ENCODE measurements around the gene CD68.
A peak's percentile ranks its signal among the peaks of the same experiment; 100 is the strongest.

Gene CD68

DNA sequence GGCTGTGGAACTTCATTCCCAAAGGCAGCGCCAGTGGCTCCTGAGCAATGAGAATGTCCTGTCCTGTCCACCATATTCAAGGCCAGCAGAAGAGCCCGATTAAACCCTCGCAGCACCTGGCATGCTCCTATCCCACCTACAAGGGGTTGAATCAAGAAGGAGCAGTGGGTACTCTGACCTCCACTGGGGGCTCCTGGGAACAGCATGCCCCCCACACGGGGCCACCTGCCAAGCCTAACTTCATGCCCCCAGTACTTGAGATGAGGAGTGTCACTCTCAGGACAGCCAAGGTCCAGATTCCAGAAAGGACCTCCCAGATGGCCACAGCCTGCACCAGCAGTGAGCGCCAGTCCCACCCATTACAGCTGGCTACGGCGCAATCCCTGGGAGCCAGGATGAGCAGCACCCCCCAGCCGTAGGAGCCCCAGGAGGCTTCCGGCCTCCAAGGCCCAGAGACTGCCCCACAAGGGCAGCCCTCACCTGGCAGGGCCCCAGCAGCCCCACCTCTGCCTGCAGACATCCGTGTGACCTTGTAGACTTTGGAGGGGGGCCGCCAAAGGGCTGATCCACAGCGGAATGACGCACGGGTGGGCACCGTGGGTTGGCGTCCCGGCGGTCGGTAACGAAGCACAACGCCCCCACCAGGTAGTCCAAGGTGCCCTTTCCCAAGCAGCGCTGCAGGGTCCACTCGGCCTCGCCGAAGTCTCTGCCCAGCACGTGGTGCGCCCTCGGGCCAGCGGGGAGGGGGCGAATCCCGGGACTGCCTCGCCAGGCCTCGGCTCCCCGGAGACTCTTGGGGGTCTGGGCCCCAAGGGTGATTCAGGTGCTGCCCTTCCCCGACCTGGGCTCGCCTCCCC lies 3.2 kb downstream of the CD68 start:
- TF ChIP-seq, protein P1, sequence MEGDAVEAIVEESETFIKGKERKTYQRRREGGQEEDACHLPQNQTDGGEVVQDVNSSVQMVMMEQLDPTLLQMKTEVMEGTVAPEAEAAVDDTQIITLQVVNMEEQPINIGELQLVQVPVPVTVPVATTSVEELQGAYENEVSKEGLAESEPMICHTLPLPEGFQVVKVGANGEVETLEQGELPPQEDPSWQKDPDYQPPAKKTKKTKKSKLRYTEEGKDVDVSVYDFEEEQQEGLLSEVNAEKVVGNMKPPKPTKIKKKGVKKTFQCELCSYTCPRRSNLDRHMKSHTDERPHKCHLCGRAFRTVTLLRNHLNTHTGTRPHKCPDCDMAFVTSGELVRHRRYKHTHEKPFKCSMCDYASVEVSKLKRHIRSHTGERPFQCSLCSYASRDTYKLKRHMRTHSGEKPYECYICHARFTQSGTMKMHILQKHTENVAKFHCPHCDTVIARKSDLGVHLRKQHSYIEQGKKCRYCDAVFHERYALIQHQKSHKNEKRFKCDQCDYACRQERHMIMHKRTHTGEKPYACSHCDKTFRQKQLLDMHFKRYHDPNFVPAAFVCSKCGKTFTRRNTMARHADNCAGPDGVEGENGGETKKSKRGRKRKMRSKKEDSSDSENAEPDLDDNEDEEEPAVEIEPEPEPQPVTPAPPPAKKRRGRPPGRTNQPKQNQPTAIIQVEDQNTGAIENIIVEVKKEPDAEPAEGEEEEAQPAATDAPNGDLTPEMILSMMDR (IDR thresholded peaks at IDR 0.05; ENCODE audit: control insufficient read depth, extremely low read depth, insufficient read depth) = no peak
- H3K4me3 ChIP-seq (ENCODE audit: low read depth, low read length) = peak overlapping the region; percentile 91
- no peak for DNase-seq (ENCODE audit: low read depth)

DNA sequence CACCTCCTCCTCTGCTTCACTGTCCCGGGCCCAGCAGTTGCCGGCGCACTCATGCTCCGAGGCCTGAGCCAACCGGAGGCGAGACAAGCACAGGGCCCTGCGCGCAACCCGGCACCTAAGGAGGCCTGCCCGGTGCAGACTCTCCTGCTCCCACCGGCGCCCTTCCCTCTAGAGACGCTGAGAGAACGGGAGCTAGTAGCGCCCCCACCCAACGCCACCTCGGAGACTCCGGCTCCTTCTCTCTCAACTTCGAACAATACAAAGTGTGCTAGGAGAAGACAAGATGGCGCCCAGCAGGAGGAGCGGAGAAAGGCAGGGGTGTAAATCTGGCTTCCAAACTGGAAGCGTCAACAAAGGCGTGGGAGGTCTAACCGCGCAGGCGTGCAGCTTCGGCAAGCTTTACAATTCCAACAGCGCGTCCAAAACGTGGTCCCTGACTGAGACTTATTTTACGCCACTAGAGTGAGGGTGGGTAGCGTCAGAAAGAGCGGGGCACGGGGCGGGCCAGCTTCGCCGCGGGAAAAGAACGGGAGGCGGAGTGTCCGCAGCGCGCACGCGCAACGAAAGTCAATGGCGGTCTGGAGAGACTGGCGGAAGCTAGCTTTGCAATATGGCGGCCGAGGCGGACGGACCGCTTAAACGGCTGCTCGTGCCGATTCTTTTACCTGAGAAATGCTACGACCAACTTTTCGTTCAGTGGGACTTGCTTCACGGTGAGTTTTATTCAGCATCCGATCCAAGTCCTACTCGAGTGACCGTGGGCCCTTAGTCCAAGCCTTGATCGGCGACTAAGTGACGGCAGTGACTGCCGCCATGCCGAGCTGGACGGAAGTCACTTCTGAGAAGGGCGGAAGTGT lies 4.0 kb downstream of the CD68 start, which contains the start of gene MPDU1:
Gene MPDU1, plus strand, starts transcription at position 600 of the 857 bp plus-strand sequence. Its CDS starts 11 bp downstream, at position 611.
- H3K4me3 ChIP-seq (ENCODE audit: low read depth, low read length) = peak within 1 kb of the TSS; percentile 91
- peak; percentile 97 for DNase-seq (ENCODE audit: low read depth)
- TF ChIP-seq, protein P1 (IDR thresholded peaks at IDR 0.05; ENCODE audit: control insufficient read depth, extremely low read depth, insufficient read depth) = no peak

GRCh38 chr17:7586673-7587419 lies 7.4 kb downstream of the CD68 start:
- TF ChIP-seq, protein P1 (IDR thresholded peaks at IDR 0.05; ENCODE audit: control insufficient read depth, extremely low read depth, insufficient read depth) = peak; percentile 55
- no peak overlapping the region for H3K4me3 ChIP-seq (ENCODE audit: low read depth, low read length)
- no peak for DNase-seq (ENCODE audit: low read depth)

DNA sequence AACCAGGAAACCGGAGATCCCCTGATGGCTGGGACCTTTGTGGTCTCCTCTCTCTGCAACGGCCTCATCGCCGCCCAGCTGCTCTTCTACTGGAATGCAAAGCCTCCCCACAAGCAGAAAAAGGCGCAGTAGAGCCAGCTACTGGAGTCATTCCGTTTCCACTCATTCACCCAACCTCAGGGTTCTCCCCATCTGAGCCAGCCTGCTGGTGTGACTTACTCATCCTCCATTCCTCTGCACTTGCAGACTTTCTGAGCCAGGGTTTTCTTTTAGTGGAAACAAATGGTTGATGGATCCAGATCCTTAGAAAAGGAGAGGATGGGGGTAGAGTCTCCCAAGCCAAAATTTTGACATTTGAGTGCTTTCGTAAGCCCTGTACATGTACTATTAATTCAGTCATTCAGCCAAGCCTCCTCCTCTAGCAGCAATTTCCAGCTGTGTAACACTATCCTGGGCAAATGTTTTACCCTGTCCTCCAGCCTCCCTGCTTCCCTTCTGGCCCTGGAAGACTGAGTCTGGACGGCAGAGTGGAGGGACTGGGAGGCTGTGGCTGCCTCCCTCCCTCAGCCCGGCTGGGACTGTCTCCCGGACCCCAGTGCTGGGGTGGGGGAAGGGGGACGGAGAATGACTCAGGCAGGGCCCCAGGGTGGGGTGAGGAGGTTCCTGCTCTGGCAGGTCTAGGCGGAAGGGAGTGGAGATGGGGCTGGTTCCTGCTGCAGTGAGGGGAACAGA lies 8.1 kb downstream of the CD68 start:
- DNase-seq (ENCODE audit: low read depth) = no peak
- H3K4me3 ChIP-seq (ENCODE audit: low read depth, low read length) = no peak overlapping the region
- TF ChIP-seq, protein P1 (IDR thresholded peaks at IDR 0.05; ENCODE audit: control insufficient read depth, extremely low read depth, insufficient read depth) = no peak

GRCh38 chr17:7588553-7589203 lies 9.2 kb downstream of the CD68 start:
- DNase-seq (ENCODE audit: low read depth) = no peak
- TF ChIP-seq, protein P1 (IDR thresholded peaks at IDR 0.05; ENCODE audit: control insufficient read depth, extremely low read depth, insufficient read depth) = no peak
- no peak overlapping the region for H3K4me3 ChIP-seq (ENCODE audit: low read depth, low read length)

Measured in LNCaP clone FGC (cell line).